Measurements from ENCODE around the gene KIAA1671.
"Not testable (repeated sequence)": the region's sequence is repeated elsewhere in the genome, so short reads cannot be mapped to it uniquely, and the experiment has no call there.

The KIAA1671 gene

DNA sequence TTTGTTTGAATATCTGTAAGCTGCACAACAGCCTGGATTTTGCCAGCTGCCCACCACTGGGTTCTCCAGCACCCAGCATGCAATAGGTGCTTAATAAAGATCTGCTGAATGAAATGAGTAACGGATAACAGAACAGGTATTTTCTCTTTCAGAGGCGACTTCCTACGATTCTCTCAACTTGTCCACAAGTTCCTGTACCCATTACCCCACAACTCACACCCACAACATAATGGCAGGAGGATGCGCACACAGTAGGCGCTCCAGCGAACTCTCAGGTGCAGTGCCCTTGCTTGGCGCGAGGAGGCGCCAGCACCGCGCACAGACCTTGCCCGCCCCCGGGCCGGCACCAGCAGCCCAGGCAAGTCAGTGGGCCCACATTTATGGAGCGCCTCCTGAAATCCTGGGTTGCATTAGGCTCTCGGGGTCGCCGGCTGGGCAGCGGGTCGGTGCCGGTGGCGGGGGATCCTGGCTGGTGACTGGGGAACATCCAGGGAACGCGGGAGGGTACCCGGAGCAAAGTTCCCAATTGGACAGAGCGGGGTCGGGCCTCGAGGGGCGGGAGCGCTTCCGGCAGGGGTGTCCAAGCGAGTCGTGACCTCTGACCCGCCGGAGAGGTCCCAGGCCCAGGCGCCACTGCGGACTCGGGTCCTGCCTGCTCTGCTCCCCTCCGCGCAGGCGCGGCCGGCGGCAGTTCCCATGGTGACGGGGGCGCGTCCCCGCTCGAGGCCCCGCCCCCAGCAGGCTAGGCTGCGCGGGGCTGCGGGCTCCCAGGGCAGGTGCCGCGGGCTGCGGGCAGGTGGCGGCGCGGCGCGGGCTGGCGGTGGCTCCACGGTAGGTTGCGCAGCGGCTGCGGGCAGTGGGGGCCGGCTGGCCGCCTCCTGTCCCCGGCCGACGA, at the start of gene KIAA1671:
Gene KIAA1671 (plus strand): TSS at position 775 of the 895 bp plus-strand sequence. CDS start 75,284 bp downstream, outside the sequence.
- TF ChIP-seq, protein P1, sequence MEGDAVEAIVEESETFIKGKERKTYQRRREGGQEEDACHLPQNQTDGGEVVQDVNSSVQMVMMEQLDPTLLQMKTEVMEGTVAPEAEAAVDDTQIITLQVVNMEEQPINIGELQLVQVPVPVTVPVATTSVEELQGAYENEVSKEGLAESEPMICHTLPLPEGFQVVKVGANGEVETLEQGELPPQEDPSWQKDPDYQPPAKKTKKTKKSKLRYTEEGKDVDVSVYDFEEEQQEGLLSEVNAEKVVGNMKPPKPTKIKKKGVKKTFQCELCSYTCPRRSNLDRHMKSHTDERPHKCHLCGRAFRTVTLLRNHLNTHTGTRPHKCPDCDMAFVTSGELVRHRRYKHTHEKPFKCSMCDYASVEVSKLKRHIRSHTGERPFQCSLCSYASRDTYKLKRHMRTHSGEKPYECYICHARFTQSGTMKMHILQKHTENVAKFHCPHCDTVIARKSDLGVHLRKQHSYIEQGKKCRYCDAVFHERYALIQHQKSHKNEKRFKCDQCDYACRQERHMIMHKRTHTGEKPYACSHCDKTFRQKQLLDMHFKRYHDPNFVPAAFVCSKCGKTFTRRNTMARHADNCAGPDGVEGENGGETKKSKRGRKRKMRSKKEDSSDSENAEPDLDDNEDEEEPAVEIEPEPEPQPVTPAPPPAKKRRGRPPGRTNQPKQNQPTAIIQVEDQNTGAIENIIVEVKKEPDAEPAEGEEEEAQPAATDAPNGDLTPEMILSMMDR (conservative IDR thresholded peaks at IDR 0.05; ENCODE audit: low read depth, low read length) = peak; percentile 93
- no peaks in the 10 kb centered on the region for H4K20me1 ChIP-seq (ENCODE audit: insufficient read depth)
- peak within 1 kb of the TSS; percentile 55 for H3K9ac ChIP-seq
- no peaks in the 10 kb centered on the region for H3K36me3 ChIP-seq (ENCODE audit: insufficient read depth)
- H3K27me3 ChIP-seq (ENCODE audit: insufficient read depth, low read depth) = no peaks in the 10 kb centered on the region
- H3K27ac ChIP-seq = no peak within 1 kb of the TSS
- H3K4me2 ChIP-seq = peak within 1 kb of the TSS; percentile 69
- H3K4me3 ChIP-seq (IDR thresholded peaks at IDR 0.05; ENCODE audit: insufficient read depth, low read depth, low read length) = no peak within 1 kb of the TSS
- H2AFZ ChIP-seq (ENCODE audit: low read depth) = peak within 1 kb of the TSS; percentile 93
- peaks cover 4% of the 10 kb centered on the region for H3K4me1 ChIP-seq (ENCODE audit: low read depth, poor library complexity, severe bottlenecking)
- no peaks in the 10 kb centered on the region for H3K79me2 ChIP-seq (ENCODE audit: insufficient read depth, low read depth)

DNA sequence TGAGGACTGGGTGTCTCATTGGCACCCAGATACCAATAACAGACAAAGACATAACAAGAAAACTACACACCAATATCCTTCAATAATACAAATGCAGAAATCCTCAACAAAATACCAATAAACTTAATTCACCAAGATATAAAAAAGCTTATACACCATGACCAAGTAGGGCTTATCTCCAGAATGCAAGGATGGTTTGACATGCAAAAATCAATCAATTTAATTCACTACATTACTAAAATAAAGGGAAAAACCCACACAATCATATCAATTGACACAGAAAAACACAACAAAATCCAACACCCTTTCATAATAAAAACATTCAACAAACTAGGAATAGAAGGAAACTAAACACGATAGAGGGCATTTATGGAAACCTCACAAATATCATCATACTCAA, 46.6 kb upstream of the KIAA1671 start:
- no peaks in the 10 kb centered on the region for H3K36me3 ChIP-seq (ENCODE audit: insufficient read depth)
- H3K9ac ChIP-seq = no peak overlapping the region
- no peaks in the 10 kb centered on the region for H3K79me2 ChIP-seq (ENCODE audit: insufficient read depth, low read depth)
- H3K4me1 ChIP-seq (ENCODE audit: low read depth, poor library complexity, severe bottlenecking) = no peaks in the 10 kb centered on the region
- no peak overlapping the region for H2AFZ ChIP-seq (ENCODE audit: low read depth)
- H4K20me1 ChIP-seq (ENCODE audit: insufficient read depth) = no peaks in the 10 kb centered on the region
- no peak overlapping the region for H3K4me2 ChIP-seq
- no peak overlapping the region for H3K4me3 ChIP-seq (IDR thresholded peaks at IDR 0.05; ENCODE audit: insufficient read depth, low read depth, low read length)
- no peaks in the 10 kb centered on the region for H3K27me3 ChIP-seq (ENCODE audit: insufficient read depth, low read depth)
- H3K27ac ChIP-seq = no peak overlapping the region
- TF ChIP-seq, protein P1 (conservative IDR thresholded peaks at IDR 0.05; ENCODE audit: low read depth, low read length) = no peak

DNA sequence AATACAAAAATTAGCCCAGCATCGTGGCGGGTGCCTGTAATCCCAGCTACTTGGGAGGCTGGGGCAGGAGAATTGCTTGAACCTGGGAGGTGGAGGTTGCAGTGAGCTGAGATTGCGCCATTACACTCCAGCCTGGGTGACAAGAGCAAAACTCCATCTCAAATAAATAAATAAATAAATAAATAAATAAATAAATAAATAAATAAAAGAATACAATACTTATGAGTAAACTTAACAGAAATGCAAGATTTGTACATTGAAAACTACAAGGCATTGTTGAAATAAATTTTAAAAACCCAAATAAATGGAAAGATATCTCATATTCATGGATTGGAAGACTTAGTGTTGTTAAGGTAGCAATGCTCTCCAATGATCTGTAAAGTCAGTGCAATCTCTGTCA, 45.4 kb upstream of the KIAA1671 start:
- not testable (repeated sequence) for H3K4me3 ChIP-seq (IDR thresholded peaks at IDR 0.05; ENCODE audit: insufficient read depth, low read depth, low read length)

DNA sequence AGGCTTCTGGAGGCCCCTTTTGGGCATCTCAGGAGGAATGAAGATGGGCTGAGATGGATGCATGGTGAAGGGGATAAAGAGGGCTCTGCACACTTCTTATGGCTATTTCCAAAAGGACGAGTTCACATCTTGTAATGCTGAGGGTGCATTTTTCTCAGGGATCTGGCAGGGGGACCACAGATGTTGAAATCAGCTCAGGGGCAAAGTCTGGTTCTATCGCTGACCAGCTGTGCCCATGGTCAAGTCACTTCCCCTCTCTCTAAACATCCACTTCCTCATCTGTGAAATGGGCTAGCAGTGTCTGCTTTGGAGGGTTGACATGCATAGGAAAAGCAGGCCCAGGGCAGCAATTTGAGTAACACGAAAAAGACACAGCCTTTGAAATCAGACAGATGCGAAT, 32.5 kb upstream of the KIAA1671 start:
- Histone ChIP-seq H3K9ac (no peak overlapping the region), H3K27me3 (ENCODE audit: insufficient read depth, low read depth) (no peaks in the 10 kb centered on the region)
- TF ChIP-seq, protein P1 (conservative IDR thresholded peaks at IDR 0.05; ENCODE audit: low read depth, low read length) = no peak

More for the DNA sequence above, 45.4 kb upstream of the KIAA1671 start:
- not testable (repeated sequence) for H4K20me1 ChIP-seq (ENCODE audit: insufficient read depth); H3K9ac ChIP-seq; H3K4me1 ChIP-seq (ENCODE audit: low read depth, poor library complexity, severe bottlenecking); H3K27me3 ChIP-seq (ENCODE audit: insufficient read depth, low read depth); H3K36me3 ChIP-seq (ENCODE audit: insufficient read depth); H3K4me2 ChIP-seq; H3K79me2 ChIP-seq (ENCODE audit: insufficient read depth, low read depth); H3K27ac ChIP-seq; H2AFZ ChIP-seq (ENCODE audit: low read depth)

More for the DNA sequence above, 32.5 kb upstream of the KIAA1671 start:
- Histone ChIP-seq H3K79me2 (ENCODE audit: insufficient read depth, low read depth) (no peaks in the 10 kb centered on the region), H4K20me1 (ENCODE audit: insufficient read depth) (no peaks in the 10 kb centered on the region), H3K36me3 (ENCODE audit: insufficient read depth) (no peaks in the 10 kb centered on the region), H3K4me3 (IDR thresholded peaks at IDR 0.05; ENCODE audit: insufficient read depth, low read depth, low read length) (no peak overlapping the region), H3K4me1 (ENCODE audit: low read depth, poor library complexity, severe bottlenecking) (no peaks in the 10 kb centered on the region), H3K4me2 (no peak overlapping the region), H3K27ac (no peak overlapping the region), H2AFZ (ENCODE audit: low read depth) (no peak overlapping the region)

All from KMS-11 (cell line).